Osteoblast (primary cell): ENCODE results near the gene SERBP1. TPM values are rescaled to one million over a fixed set of nuclear protein-coding genes. Genes with fewer than 3 reads are reported as not detected.

ENCODE experiments used
- DNase-seq: peaks from one replicate; pipeline ENCODE4 v3.0.0; 2011; ENCODE audit warnings: low spot score, mixed read lengths; ENCODE audit not compliant: insufficient read length; ENCODE audit errors: missing footprints
- H2AFZ ChIP-seq: 2 replicates; pipeline ENCODE4 v1.6.0; 2011; ENCODE audit warnings: mild to moderate bottlenecking, low read length
- H3K27ac ChIP-seq: 2 replicates; pipeline ENCODE4 v1.5.1; 2011; ENCODE audit warnings: mild to moderate bottlenecking, low read depth, low read length, moderate library complexity
- H3K27me3 ChIP-seq: 2 replicates; pipeline ENCODE4 v1.6.0; 2012; ENCODE audit warnings: mild to moderate bottlenecking, control low read depth, inconsistent platforms, low read length, moderate library complexity; ENCODE audit not compliant: insufficient read depth
- H3K36me3 ChIP-seq: 2 replicates; pipeline ENCODE4 v1.5.1; 2011; ENCODE audit warnings: mild to moderate bottlenecking, low read length, control low read depth, moderate library complexity; ENCODE audit not compliant: insufficient read depth
- H3K4me1 ChIP-seq: 2 replicates; pipeline ENCODE4 v1.5.1; 2011; ENCODE audit warnings: mild to moderate bottlenecking, low read length, control low read depth, moderate library complexity; ENCODE audit not compliant: insufficient read depth
- H3K4me2 ChIP-seq: 2 replicates; pipeline ENCODE4 v1.6.0; 2011; ENCODE audit warnings: mild to moderate bottlenecking, low read length; ENCODE audit not compliant: insufficient read depth
- H3K4me3 ChIP-seq: fragments of 200-600 bp; sonication (generic); 3 replicates; pipeline ENCODE4 v1.5.1; 2012; ENCODE audit warnings: mild to moderate bottlenecking, low read length, inconsistent platforms; ENCODE audit not compliant: insufficient read depth
- H3K79me2 ChIP-seq: 2 replicates; pipeline ENCODE4 v1.6.0; 2012; ENCODE audit warnings: mild to moderate bottlenecking, low read length, control low read depth, inconsistent platforms; ENCODE audit not compliant: insufficient read depth
- H3K9me3 ChIP-seq: 2 replicates; pipeline ENCODE4 v1.5.1; 2011; ENCODE audit warnings: low read depth, low read length, control low read depth
- H4K20me1 ChIP-seq: 2 replicates; pipeline ENCODE4 v1.6.0; 2012; ENCODE audit warnings: mild to moderate bottlenecking, low read length, control low read depth; ENCODE audit not compliant: insufficient read depth
- CTCF ChIP-seq: IDR thresholded peaks from 2 replicates; pipeline ENCODE4 v1.5.1; 2011; ENCODE audit warnings: mild to moderate bottlenecking, low read depth, low read length, moderate library complexity; ENCODE audit errors: extremely low read depth
- total RNA-seq: library from RNA; depleted of rRNA; stranded (reverse); fragments of >200 nt; gene quantifications from 2 replicates; pipeline ENCODE4 v1.2.3, GENCODE V29; 2012

The SERBP1 gene
- total RNA-seq, 1 donor = 161 TPM

GRCh38 chr1:67394548-67394947 is 35.7 kb downstream of the SERBP1 start:
- H3K27me3 ChIP-seq = no peaks in the 10 kb centered on the region
- H2AFZ ChIP-seq = no peak overlapping the region
- H3K4me2 ChIP-seq = no peak overlapping the region
- H3K36me3 ChIP-seq = peaks cover 11% of the 10 kb centered on the region
- DNase-seq = no peak
- no peak for TF ChIP-seq CTCF
- no peaks in the 10 kb centered on the region for H4K20me1 ChIP-seq
- H3K27ac ChIP-seq = no peak overlapping the region
- no peaks in the 10 kb centered on the region for H3K9me3 ChIP-seq
- no peaks in the 10 kb centered on the region for H3K79me2 ChIP-seq
- no peak overlapping the region for H3K4me3 ChIP-seq
- peaks cover 16% of the 10 kb centered on the region for H3K4me1 ChIP-seq

GRCh38 chr1:67393737-67394136 is 36.5 kb downstream of the SERBP1 start:
- peaks cover 11% of the 10 kb centered on the region for H3K36me3 ChIP-seq
- no peaks in the 10 kb centered on the region for H3K9me3 ChIP-seq
- H3K4me3 ChIP-seq = no peak overlapping the region
- H3K79me2 ChIP-seq = no peaks in the 10 kb centered on the region
- no peaks in the 10 kb centered on the region for H3K27me3 ChIP-seq
- H3K27ac ChIP-seq = no peak overlapping the region
- TF ChIP-seq CTCF = no peak
- no peak for DNase-seq
- peaks cover 17% of the 10 kb centered on the region for H3K4me1 ChIP-seq
- no peaks in the 10 kb centered on the region for H4K20me1 ChIP-seq
- no peak overlapping the region for H3K4me2 ChIP-seq
- H2AFZ ChIP-seq = no peak overlapping the region

DNA sequence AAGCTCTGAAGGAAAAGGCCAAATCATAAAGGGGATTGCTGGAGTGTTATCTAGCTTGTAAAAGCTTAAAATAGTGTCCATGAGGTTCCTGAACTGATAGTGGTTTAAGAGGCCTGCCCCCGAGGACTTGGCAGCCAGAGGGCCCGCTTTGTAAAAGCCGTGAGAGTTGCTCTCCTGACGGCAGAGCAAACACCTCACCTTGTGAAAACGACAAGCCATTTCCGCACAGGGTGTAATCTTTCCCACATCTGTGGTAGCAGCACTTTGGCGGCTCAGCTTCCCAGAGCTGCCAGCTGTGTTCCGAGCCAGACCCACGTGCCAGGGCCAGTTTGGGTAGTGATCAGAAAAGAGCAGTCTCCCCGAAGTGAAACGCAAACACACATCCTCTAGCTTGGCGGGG is 37.0 kb downstream of the SERBP1 start:
- H3K4me3 ChIP-seq = no peak overlapping the region
- H2AFZ ChIP-seq = no peak overlapping the region
- peaks cover 17% of the 10 kb centered on the region for H3K4me1 ChIP-seq
- H3K27me3 ChIP-seq = no peaks in the 10 kb centered on the region
- H3K9me3 ChIP-seq = no peaks in the 10 kb centered on the region
- DNase-seq = no peak
- no peak overlapping the region for H3K4me2 ChIP-seq
- no peak overlapping the region for H3K27ac ChIP-seq
- TF ChIP-seq CTCF = no peak
- no peaks in the 10 kb centered on the region for H4K20me1 ChIP-seq
- H3K36me3 ChIP-seq = peaks cover 11% of the 10 kb centered on the region
- no peaks in the 10 kb centered on the region for H3K79me2 ChIP-seq

GRCh38 chr1:67390041-67390887 is 39.9 kb downstream of the SERBP1 start:
- H2AFZ ChIP-seq = peak overlapping the region; percentile 28
- peaks cover 2% of the 10 kb centered on the region for H3K36me3 ChIP-seq
- peak overlapping the region; percentile 75 for H3K4me2 ChIP-seq
- H3K4me1 ChIP-seq = peaks cover 17% of the 10 kb centered on the region
- DNase-seq = peak; percentile 76
- no peaks in the 10 kb centered on the region for H4K20me1 ChIP-seq
- peak overlapping the region; percentile 42 for H3K4me3 ChIP-seq
- H3K79me2 ChIP-seq = no peaks in the 10 kb centered on the region
- no peaks in the 10 kb centered on the region for H3K27me3 ChIP-seq
- peak overlapping the region; percentile 70 for H3K27ac ChIP-seq
- no peaks in the 10 kb centered on the region for H3K9me3 ChIP-seq
- no peak for TF ChIP-seq CTCF
